SK-N-SH (cell line): ENCODE results near the gene SMAD7.

ENCODE experiments used
- TF ChIP-seq, protein P1 (sequence below): fragments of 200-600 bp; sonication (generic); IDR thresholded peaks from 2 replicates; pipeline ENCODE4 v1.6.1; 2017; ENCODE audit warnings: antibody characterized with exemption, mild to moderate bottlenecking, moderate library complexity
- TF ChIP-seq, protein P2 (sequence below): IDR thresholded peaks from 2 replicates; pipeline ENCODE4; 2012

DNA sequence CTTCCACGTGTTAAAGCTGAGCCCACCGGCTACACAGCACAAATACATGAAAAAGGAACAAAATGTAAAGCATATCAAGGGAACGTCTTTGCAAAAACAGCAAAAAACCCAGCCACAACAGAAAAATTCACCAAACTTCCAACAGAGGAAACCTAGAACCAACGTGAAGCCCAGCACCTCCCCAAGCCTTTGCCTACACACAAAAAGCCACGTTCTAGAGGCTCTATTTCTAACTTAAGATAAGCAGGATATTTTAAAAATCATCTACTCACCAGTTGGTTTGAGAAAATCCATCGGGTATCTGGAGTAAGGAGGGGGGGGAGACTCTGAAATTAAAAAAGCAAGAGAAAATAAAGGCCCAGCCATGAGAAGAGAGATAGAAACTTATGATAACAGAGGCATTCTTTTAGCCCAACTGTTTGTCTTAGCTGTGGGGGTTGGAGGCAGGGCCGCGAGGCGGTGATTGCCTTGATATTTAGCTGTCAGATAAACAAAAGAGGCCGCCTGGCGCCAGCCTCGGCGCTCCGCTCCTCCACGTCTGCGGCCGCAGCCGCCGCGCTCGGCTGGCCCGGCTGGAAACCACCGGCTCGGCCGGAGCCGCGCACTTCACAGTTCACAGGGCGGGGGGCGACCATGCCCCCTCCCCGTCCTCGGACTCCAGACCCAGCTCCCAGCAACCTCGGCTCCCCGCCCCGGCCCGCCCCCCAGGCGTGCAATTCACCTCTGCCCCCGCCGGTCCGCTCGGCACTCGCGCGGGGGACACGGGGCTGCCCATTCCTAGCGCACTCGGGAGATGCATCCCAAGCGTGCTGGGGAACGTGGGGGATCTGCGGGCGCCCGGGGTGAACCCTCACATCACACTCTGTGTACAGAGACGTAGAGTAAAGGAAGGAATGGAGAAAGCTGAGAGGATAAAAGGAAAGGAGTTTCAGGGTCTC lies 2.4 kb downstream of the SMAD7 start:
- TF ChIP-seq, protein P1, sequence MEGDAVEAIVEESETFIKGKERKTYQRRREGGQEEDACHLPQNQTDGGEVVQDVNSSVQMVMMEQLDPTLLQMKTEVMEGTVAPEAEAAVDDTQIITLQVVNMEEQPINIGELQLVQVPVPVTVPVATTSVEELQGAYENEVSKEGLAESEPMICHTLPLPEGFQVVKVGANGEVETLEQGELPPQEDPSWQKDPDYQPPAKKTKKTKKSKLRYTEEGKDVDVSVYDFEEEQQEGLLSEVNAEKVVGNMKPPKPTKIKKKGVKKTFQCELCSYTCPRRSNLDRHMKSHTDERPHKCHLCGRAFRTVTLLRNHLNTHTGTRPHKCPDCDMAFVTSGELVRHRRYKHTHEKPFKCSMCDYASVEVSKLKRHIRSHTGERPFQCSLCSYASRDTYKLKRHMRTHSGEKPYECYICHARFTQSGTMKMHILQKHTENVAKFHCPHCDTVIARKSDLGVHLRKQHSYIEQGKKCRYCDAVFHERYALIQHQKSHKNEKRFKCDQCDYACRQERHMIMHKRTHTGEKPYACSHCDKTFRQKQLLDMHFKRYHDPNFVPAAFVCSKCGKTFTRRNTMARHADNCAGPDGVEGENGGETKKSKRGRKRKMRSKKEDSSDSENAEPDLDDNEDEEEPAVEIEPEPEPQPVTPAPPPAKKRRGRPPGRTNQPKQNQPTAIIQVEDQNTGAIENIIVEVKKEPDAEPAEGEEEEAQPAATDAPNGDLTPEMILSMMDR, result no peak
- TF ChIP-seq, protein P2, sequence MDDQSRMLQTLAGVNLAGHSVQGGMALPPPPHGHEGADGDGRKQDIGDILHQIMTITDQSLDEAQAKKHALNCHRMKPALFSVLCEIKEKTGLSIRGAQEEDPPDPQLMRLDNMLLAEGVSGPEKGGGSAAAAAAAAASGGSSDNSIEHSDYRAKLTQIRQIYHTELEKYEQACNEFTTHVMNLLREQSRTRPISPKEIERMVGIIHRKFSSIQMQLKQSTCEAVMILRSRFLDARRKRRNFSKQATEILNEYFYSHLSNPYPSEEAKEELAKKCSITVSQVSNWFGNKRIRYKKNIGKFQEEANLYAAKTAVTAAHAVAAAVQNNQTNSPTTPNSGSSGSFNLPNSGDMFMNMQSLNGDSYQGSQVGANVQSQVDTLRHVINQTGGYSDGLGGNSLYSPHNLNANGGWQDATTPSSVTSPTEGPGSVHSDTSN, result peak; percentile 51
